Measurements from ENCODE around the gene TBC1D22A. TPM values are rescaled to one million over a fixed set of nuclear protein-coding genes. Genes with fewer than 3 reads are reported as not detected.

Gene TBC1D22A
- total and polyA plus RNA-seq, 2 donors (not counting 3 experiments of a cell fraction or from before 2014, with no cell fraction given), result 26.1 to 32.4 TPM

DNA sequence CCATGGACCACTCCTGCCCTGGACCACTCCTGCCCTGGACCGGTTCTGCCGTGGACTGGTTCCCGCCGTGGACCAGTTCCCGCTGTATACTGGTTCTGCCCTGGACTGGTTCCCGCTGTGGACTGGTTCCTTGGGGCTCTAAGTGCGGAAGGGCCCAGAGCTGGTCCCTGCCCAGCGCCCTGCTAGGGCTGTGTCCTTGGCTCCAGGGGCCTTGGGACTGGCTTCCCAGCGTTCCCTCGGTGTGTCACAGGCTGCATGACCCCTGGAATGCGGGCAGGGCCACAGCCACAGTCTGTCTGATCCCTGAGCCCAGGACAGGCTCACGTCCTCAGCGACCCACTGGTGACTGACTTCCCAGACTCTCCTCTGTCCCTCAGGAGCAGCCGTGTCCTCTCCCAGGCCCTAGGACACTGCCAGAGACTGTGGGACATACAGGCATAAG is 412.2 kb downstream of the TBC1D22A start:
- no TSS peak for BruUV-seq (replicated peaks)
- H3K4me1 ChIP-seq (ENCODE audit: control insufficient read depth, extremely low read depth, insufficient read depth, low read length), result no peaks in the 10 kb centered on the region
- H3K36me3 ChIP-seq (ENCODE audit: control insufficient read depth in 2 of 2, extremely low read depth in 1 of 2, insufficient read depth in 2 of 2, low read length in 2 of 2), result no peaks in the 10 kb centered on the region
- DNase-seq (ENCODE audit: low read depth, low spot score) (no peak), FAIRE-seq (no peak)
- no peak overlapping the region for H2AFZ ChIP-seq (ENCODE audit: low read depth, low read length)
- H3K27me3 ChIP-seq (ENCODE audit: control insufficient read depth in 2 of 2, insufficient read depth in 2 of 2, low read length in 2 of 2), result no peaks in the 10 kb centered on the region
- no peaks in the 10 kb centered on the region for H3K9me1 ChIP-seq (replicated peaks; ENCODE audit: control insufficient read depth, extremely low read depth, insufficient read depth, low read length)
- H4K20me1 ChIP-seq (replicated peaks; ENCODE audit: control insufficient read depth, extremely low read depth, insufficient read depth, low read length), result no peaks in the 10 kb centered on the region
- H3K9ac ChIP-seq (replicated peaks; ENCODE audit: extremely low read depth, insufficient read depth, low read length), result no peak overlapping the region
- dilution Hi-C loops (cut with MboI; ENCODE audit: extremely low pct_ligation_motif_present, low sequenced_read_pairs), result no loop called here
- intact Hi-C loops (cut with micrococcal nuclease), result no loop called here
- POLR2A ChIA-PET, result no interaction called here
- H3K79me2 ChIP-seq (ENCODE audit: control insufficient read depth, insufficient read depth, low read length), result no peaks in the 10 kb centered on the region
- no peak for TF ChIP-seq GATA2 (IDR thresholded peaks at IDR 0.05; ENCODE audit: insufficient read depth, insufficient read length, low read depth, low read length)
- no peak for TF ChIP-seq POLR2A (IDR thresholded peaks at IDR 0.05; ENCODE audit: low read depth, low read length)
- TF ChIP-seq POLR2AphosphoS5 (IDR thresholded peaks at IDR 0.05; ENCODE audit: insufficient read depth, low read depth, low read length), result no peak
- H3K4me2 ChIP-seq (ENCODE audit: insufficient read depth, low read length), result no peak overlapping the region
- no peak overlapping the region for H3K27ac ChIP-seq (ENCODE audit: insufficient read depth, low read depth, low read length)
- CTCF ChIA-PET, result no interaction called here
- no peaks in the 10 kb centered on the region for H3K9me3 ChIP-seq (replicated peaks; ENCODE audit: control insufficient read depth, insufficient read depth, low read length)
- H3K4me3 ChIP-seq (replicated peaks in 1 of 3; ENCODE audit: insufficient read depth in 1 of 3, low read depth in 1 of 3, low read length in 3 of 3), result no peak overlapping the region

- intact Hi-C loops (cut with micrococcal nuclease) (no loop called here), dilution Hi-C loops (cut with MboI; ENCODE audit: extremely low pct_ligation_motif_present, low sequenced_read_pairs) (no loop called here)
- no peak for DNase-seq (ENCODE audit: low read depth, low spot score)
- no peaks in the 10 kb centered on the region for H3K79me2 ChIP-seq (ENCODE audit: control insufficient read depth, insufficient read depth, low read length)
- H3K9me1 ChIP-seq (replicated peaks; ENCODE audit: control insufficient read depth, extremely low read depth, insufficient read depth, low read length), result no peaks in the 10 kb centered on the region
- TF ChIP-seq GATA2 (IDR thresholded peaks at IDR 0.05; ENCODE audit: insufficient read depth, insufficient read length, low read depth, low read length), result no peak
- no peak for TF ChIP-seq JUN (IDR thresholded peaks at IDR 0.05; ENCODE audit: borderline replicate concordance, insufficient read depth, insufficient read length, low read depth)
- TF ChIP-seq POLR2A (IDR thresholded peaks at IDR 0.05; ENCODE audit: low read depth, low read length), result no peak
- TF ChIP-seq, protein P1, sequence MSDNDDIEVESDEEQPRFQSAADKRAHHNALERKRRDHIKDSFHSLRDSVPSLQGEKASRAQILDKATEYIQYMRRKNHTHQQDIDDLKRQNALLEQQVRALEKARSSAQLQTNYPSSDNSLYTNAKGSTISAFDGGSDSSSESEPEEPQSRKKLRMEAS (IDR thresholded peaks at IDR 0.05; ENCODE audit: insufficient read depth, insufficient read length), result no peak
- no peak for TF ChIP-seq FOS (IDR thresholded peaks at IDR 0.05; ENCODE audit: borderline replicate concordance, insufficient read depth, low read length)
- TF ChIP-seq POLR2AphosphoS5 (IDR thresholded peaks at IDR 0.05; ENCODE audit: insufficient read depth, low read depth, low read length), result no peak
- TF ChIP-seq CTCF (IDR thresholded peaks at IDR 0.05; ENCODE audit: extremely low read depth in 1 of 2, insufficient read depth in 1 of 2, low read depth in 1 of 2, low read length in 2 of 2), result no peak
- TF ChIP-seq EZH2 (IDR thresholded peaks at IDR 0.05; ENCODE audit: borderline replicate concordance, low read depth, low read length, severe bottlenecking), result no peak
- TF ChIP-seq MYC (IDR thresholded peaks at IDR 0.05; ENCODE audit: low read depth, low read length), result no peak
- CTCF ChIA-PET, result no interaction called here
- H3K4me2 ChIP-seq (ENCODE audit: insufficient read depth, low read length), result no peak overlapping the region
- no peak overlapping the region for H3K9ac ChIP-seq (replicated peaks; ENCODE audit: extremely low read depth, insufficient read depth, low read length)
- no peaks in the 10 kb centered on the region for H3K9me3 ChIP-seq (replicated peaks; ENCODE audit: control insufficient read depth, insufficient read depth, low read length)
- H3K36me3 ChIP-seq (ENCODE audit: control insufficient read depth in 2 of 2, extremely low read depth in 1 of 2, insufficient read depth in 2 of 2, low read length in 2 of 2), result no peaks in the 10 kb centered on the region
- no peaks in the 10 kb centered on the region for H3K27me3 ChIP-seq (ENCODE audit: control insufficient read depth in 2 of 2, insufficient read depth in 2 of 2, low read length in 2 of 2)
- no peaks in the 10 kb centered on the region for H3K4me1 ChIP-seq (ENCODE audit: control insufficient read depth, extremely low read depth, insufficient read depth, low read length)
- no peak overlapping the region for H3K27ac ChIP-seq (ENCODE audit: insufficient read depth, low read depth, low read length)
- BruUV-seq (replicated peaks), result TSS peak; percentile 15
- no peak overlapping the region for H3K4me3 ChIP-seq (replicated peaks in 1 of 3; ENCODE audit: insufficient read depth in 1 of 3, low read depth in 1 of 3, low read length in 3 of 3)
- H2AFZ ChIP-seq (ENCODE audit: low read depth, low read length), result no peak overlapping the region
- no peaks in the 10 kb centered on the region for H4K20me1 ChIP-seq (replicated peaks; ENCODE audit: control insufficient read depth, extremely low read depth, insufficient read depth, low read length)
- POLR2A ChIA-PET, result no interaction called here
- no peak for FAIRE-seq
Observed at GRCh38 chr22:47175151-47176025, 412.9 kb downstream of the TBC1D22A start.
